NCI-H446 (cell line): ENCODE measurements around the gene TRMT1.
"Not testable (repeated sequence)": the region's sequence is repeated elsewhere in the genome, so short reads cannot be mapped to it uniquely, and the experiment has no call there.

Experiments used
- DNase-seq, 2 experiments: peaks; one replicate each; lab custom pipeline; 2025; lab: John Stamatoyannopoulos, UW

The TRMT1 gene

GRCh38 chr19:13116282-13117175 is at the start of gene TRMT1:
Gene TRMT1 (minus strand): TSS chr19:13116740. CDS start chr19:13116399, 341 bp downstream.
- DNase-seq = peak; percentile 87 to 93

GRCh38 chr19:13166151-13166550 is 49.6 kb upstream of the TRMT1 start:
- DNase-seq = not testable (repeated sequence)

- DNase-seq = no peak
Measured at GRCh38 chr19:13165162-13165997, 48.8 kb upstream of the TRMT1 start.

DNA sequence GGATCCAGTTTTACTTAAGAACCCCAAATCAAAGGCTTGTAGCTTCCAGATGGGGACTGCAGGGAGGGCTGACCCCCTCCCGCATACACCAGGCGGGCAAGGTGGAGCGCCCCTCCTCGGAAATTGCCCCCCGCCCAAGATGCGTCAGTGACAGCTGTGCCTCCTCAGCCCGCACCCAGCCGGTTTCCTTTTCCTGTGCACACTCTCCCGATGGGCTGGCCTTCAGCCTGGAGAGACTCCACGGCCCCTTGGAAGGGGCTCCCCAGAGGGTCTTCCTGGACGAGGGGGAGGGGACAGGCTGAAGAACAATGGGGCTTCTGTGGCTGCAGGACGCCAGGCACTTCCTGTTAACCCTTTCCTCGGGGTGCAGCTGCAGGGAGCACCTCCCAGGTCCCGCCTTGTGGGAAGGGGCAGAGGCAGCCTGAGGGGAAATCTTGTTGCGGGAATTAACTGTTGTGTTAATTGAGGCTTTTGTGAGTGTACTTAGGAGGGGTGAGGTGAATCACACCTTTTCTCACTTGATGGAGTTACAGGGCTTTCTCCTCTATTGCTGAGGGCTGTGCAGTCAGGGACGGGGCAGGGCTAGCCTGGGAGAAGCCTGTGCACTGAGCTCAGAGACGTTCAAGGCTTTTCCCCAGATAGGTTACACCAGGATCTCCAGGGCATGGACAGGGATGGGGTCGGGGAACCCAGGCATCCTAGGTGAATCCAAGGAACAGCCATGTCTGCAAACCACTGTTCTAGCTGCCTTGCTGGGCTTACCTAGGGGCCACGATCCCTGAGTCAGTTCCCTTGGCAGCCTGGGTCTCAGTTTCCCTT is 48.0 kb upstream of the TRMT1 start:
- DNase-seq = no peak

- no peak for DNase-seq
Measured at GRCh38 chr19:13163609-13164342, 47.2 kb upstream of the TRMT1 start.

DNA sequence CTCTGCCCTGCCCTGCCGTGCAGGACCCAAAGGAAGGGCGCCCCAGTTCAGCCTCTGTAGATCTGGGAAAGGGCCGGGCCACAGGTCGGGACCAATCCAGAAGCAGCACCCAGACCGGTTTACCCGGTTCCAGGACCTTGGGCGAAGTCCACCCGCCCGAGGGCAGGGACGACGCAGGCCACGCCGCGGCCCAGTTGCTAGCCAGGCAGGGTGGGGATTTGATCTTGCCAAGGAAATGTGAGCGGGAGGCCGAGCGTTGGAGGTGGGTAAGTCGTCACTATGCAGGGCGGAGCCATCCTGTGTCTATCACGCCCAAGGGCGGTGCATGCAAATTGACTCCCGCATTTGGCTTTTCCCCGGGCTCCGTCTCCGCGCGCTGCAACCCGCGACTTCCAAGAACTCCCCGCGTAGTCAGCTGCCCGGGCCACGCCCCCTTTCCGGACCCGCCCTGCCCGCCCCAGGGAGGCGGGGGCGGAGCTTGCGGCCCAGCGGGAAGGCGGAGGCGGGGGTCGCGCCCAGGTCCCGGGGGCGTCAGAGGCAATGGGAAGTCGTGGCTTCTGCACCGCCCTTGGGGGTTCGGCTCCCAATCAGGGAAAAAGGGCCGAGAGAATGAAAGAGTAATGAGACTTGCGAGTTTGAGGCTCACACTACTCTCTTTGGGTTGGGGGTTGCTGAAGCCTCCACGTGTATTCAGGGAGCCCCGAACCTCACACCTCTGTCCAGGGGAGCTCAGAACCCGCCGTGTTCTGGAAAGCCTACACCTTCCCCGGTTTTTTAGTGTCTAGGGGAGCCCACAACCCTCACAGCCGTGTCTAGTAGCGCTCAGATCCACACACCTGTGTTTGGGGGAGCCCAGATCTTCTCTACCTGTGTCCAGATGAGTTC is 46.4 kb upstream of the TRMT1 start:
- peak; percentile 46 to 78 for DNase-seq

GRCh38 chr19:13160557-13160956 is 44.0 kb upstream of the TRMT1 start:
- DNase-seq = no peak

- no peak for DNase-seq
Measured at GRCh38 chr19:13159713-13160112, 43.2 kb upstream of the TRMT1 start.

DNA sequence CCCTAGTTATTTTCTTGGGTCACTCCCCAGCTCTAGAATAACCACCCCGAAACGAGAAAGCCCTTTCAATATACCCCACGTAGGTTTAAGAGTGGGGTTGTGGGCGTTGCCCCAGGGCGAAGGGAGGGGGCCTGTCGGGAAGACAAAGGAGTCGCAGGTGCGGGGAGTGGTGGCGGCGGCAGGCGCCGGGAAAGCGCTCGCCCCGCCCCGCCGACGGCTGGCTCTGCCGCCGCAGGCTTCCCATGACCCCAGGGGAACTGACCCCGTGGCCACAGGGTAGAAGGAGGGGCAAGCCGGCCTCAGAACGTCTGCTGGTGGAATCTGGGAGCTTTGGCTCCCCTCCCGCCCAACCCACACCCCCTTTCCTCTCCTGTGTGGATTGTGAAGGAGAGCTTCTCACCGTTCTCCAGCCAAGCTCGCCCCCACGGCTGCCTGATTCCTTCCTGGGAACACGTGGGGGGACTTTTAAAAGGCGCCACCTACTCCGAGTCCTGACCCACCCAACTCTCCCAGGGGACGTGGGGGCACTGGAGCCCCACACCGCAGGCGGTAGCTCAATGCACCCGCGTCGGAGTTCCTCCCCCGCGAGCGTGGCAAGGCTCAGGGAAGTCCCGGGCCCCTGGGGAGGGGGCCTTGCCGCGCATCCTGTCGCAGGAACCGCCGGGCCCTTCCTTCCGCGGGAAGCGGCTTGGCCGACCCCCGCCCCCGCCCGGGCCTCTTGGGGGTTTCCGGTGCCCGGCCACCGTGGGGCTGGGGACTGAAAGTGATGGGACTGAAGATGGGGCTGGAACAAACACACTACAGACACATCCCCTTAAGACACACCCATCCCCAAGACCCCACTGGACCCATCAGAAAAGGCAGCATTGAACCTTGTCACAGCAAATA is 39.2 kb upstream of the TRMT1 start:
- DNase-seq = peak; percentile 13 to 50

- DNase-seq = peak; percentile 39 to 58
Measured at GRCh38 chr19:13154911-13155471, 38.5 kb upstream of the TRMT1 start.

- peak in 1 of 2 experiments; percentile 42 for DNase-seq
Measured at GRCh38 chr19:13154241-13154778, 37.8 kb upstream of the TRMT1 start.

- DNase-seq = no peak
Measured at GRCh38 chr19:13153569-13154240, 37.2 kb upstream of the TRMT1 start.

DNA sequence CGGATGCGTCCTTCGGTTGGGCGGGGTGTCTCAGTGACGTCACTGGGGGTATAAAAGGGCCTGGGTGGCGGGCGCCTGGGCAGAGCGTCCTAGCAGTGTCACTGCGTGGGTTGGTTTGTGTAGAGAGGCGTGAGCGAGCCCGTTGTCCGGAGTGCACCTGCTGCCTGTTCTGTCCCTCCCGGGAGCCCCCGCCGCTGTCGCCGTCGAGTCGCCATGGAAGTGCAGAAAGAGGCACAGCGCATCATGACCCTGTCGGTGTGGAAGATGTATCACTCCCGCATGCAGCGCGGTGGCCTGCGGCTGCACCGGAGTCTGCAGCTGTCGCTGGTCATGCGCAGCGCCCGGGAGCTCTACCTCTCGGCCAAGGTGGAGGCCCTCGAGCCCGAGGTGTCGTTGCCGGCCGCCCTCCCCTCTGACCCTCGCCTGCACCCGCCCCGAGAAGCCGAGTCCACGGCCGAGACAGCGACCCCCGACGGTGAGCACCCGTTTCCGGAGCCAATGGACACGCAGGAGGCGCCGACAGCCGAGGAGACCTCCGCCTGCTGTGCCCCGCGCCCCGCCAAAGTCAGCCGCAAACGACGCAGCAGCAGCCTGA is 36.5 kb upstream of the TRMT1 start:
- DNase-seq = peak; percentile 97 to 99

DNA sequence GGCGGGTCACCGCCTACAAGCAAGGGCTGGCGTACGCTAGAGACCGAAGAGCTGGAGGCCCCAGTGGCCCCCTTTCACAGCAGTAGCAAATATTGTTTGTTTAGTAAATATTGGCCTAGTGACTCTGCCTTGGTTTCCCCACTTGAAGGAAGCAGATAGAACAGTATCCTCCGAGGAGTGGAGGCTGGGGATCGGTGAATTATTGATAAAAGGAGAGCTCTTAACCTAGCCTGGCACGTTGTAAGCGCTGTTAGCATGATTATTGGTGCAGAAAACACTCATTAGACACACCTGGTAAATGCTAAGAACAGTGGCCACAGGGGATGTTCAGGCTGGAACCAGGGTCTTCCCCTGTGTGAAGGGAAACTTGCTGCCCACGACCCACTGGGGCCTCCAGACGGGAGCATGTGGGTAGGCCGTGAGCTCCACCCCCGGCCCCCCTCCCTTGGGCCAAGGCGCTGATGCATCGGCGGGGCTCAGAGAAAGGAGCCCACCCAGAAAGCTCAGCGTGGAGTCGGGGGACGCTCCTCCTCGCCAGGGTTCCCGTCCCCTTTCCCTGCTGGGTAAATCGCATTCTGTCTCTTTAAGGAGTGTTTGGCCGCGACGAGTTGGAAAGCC is 35.9 kb upstream of the TRMT1 start:
- no peak for DNase-seq

GRCh38 chr19:13151605-13152355 is 35.2 kb upstream of the TRMT1 start:
- DNase-seq = peak; percentile 99

- peak in 1 of 2 experiments; percentile 46 for DNase-seq
Measured at GRCh38 chr19:13150931-13151604, 34.5 kb upstream of the TRMT1 start.
